AG08395 (cell line): ENCODE data around the gene MYRF.

ENCODE experiments used
- DNase-seq: peaks from one replicate; pipeline ENCODE4 v3.0.0; 2012; ENCODE audit warnings: mixed read lengths, low spot score

MYRF gene

GRCh38 chr11:61718621-61719302, 33.7 kb upstream of the MYRF start:
- peak; percentile 85 for DNase-seq

GRCh38 chr11:61719978-61720377, 32.5 kb upstream of the MYRF start:
- DNase-seq, result no peak

- no peak for DNase-seq
Observed at GRCh38 chr11:61720597-61720996, 31.8 kb upstream of the MYRF start.

GRCh38 chr11:61724437-61724836, 28.0 kb upstream of the MYRF start:
- no peak for DNase-seq

GRCh38 chr11:61725781-61726231, 26.6 kb upstream of the MYRF start:
- DNase-seq, result no peak

GRCh38 chr11:61726775-61727174, 25.7 kb upstream of the MYRF start:
- no peak for DNase-seq

DNA sequence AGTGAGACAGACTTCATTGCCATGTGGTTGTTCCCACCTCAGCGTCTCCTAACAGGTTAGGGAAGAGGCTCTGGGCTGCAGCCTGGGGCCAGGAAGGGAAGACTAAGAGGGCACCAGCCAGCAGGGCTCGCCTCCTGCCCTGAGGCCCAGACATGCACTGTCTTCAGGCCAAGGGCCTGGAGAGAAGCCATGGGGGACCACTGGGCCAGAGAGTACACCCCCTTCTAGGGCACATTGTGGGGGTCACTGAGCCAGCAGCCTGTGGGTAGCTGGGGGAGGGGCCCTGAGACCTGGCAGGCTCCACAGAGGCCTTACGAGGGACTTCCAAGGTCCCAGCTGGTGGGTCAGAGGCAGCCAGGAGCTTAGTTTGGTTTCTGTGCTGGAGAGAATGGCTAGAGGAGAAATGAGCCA, 25.0 kb upstream of the MYRF start:
- no peak for DNase-seq

DNA sequence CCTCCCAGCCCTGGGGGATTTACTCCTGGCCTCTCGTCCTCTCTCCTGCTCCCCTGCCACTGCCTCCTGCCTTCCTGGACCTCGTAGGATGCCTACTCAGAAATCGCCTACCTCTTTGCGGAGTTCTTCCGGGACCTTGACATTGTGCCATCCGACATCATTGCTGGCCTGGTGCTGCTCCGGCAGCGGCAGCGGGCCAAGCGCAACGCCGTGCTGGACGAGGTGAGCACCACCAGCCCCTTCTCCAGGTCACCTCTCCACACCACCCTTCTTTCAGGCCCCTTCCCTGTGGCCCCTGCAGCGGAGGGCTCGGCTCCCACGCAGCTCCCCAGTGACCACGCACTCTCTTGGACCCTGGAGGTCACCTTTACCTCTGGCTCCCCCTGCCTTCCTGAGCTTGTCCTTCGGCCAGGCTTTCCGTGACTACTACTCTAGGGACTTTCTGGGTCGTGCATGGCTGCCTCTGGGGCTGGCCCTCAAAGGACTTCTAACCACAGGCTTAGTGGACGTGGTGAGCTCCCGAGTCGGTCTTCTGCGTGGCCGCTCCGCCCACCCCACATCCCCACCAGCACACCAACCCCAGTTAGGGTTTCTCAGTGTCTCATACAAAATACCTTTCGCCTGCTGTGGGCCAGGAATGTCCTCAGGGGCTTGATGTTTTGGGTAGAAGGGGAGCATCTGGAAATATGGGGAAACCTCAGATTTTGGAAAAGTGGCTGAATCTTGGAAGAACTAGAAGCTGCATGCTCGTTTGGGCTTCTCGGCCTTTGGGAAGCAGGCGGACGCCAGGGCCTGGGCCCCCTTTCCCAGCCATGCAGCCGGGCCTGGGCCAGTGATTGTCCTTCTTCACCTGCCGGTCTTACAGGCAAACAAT, 24.1 kb upstream of the MYRF start:
- no peak for DNase-seq

DNA sequence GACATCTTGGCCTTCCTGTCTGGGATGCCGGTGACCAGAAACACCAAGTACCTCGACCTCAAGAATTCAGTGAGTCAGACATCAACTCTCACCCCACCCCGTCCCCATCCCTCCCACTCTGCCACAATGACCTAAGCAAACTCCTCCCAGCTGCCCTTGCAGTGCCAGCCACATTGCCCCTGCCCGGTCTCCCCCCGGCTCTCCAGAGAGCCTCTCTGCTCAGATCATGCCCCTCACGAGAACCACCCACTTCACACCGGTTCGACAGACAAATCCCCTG, 23.6 kb upstream of the MYRF start:
- peak; percentile 81 for DNase-seq

GRCh38 chr11:61730240-61730994, 22.0 kb upstream of the MYRF start:
- DNase-seq, result no peak

DNA sequence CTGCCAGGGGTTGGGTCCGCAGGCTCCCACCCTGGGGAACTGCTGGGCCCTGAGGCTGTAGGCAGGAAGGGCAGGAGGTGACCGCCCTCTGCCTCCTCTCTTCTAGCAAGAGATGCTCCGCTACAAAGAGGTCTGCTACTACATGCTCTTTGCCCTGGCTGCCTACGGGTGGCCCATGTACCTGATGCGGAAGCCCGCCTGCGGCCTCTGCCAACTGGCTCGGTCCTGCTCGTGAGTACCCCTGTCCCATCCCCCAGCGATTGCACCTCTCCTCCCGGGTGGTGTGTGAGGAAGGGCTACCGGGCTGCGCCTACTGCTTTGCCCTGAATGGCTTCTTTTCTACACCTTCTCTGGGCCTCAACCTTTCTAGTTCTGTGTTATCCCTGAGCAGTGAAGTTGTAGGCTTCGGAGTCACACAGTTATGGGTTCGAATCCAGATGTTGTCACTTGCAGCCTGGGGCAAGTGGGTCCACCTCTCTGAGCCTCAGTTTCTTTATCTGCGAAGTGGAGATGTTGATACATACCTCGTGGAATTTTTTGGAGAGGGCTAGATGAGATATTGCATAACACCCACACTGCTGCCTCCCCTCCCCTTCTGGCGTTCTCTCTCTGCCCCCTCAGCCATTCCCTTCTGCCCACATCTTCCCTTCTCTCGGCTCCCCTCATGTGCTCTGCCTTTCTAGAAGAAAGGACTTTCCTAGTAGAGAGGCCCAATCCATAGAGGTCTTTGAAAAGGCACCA, 21.1 kb upstream of the MYRF start:
- DNase-seq, result no peak

DNA sequence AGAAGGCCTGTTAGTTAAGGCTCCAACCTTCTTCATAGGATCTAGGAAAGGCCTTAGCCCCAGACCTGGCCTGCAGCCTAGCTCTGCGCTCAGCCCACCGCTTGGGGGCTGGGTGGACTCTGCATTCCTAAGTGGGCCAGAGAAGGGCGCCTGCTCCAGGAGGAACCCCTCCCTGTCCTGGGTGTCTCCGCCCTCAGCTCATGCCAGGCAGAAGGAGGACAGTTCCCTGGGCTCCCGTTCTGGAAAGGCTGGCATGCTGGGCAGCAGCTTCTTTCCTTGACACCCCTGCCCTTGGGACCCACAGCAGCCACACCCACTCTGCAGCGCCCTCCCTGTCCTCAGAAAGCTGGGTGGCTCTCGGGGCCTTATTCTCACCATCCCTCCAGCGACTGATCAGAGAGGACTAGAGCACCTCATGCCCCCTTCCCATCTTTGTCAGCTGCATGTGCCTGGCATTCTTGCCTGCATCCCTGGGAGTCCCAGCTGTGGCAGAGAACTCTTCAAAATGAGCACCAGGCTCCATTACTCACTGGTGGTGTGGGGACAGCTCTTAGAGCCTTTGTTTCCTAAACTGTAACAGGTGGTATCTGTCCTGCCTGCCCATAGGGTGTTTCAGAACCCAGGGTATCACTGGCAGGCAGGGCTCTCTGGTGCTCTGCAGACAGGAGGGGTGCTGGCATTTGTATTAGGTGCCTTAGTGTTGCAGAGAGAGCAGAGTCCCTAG, 20.3 kb upstream of the MYRF start:
- peak; percentile 36 for DNase-seq

DNA sequence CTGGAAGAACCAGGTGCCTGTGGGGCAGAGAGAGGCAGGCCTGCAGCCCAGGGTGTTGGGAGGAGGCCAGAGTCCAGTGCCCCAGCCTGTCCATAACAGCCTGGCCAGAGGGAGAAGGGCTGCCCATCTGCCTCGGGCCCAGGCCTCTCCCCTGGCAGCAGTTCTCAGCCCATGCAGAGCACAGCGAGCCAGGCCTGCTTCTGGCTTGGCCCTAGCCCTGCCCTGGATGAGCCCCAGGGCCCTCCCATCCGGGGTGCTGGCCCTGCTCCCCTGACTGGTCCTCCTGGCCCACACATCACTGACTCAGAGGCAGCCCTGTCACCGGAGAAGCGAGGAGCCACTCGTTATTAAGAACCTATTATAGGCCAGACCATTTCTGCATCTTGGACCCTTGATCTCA, 19.7 kb upstream of the MYRF start:
- peak; percentile 87 for DNase-seq

GRCh38 chr11:61733120-61733978, 19.1 kb upstream of the MYRF start:
- DNase-seq, result peak; percentile 95

DNA sequence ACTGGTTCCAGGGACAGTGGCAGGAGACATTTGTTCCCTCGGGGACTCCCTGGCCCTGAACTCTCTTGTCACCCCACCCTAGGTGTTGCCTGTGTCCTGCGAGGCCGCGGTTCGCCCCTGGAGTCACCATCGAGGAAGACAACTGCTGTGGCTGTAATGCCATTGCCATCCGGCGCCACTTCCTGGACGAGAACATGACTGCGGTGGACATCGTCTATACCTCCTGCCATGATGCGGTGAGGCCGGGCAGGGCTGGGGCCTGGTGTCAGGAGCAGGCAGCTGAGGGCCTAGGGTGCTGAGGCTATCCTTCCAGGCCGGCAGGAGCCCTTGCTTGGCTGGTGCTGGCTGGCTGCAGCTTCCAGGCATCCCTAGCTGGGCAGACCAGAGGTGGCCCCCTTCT, 17.7 kb upstream of the MYRF start:
- DNase-seq, result no peak

DNA sequence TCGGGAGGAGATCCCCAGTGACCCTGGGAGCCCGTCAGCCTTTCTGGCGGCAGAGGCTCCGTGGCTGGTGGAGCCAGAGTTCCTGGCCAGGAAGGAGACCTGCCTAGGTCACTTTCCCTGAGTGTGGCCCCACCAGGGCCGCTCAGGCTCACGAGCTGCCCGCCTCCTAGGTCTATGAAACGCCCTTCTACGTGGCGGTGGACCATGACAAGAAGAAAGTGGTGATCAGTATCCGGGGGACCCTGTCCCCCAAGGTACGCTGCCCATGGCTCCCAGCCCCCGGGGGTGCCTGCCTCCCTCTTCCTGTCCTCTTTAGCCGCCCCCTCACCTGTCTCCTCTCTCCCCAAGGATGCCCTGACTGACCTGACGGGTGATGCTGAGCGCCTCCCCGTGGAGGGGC, 17.0 kb upstream of the MYRF start:
- no peak for DNase-seq

- DNase-seq, result no peak
Observed at GRCh38 chr11:61736310-61736709, 16.1 kb upstream of the MYRF start.

DNA sequence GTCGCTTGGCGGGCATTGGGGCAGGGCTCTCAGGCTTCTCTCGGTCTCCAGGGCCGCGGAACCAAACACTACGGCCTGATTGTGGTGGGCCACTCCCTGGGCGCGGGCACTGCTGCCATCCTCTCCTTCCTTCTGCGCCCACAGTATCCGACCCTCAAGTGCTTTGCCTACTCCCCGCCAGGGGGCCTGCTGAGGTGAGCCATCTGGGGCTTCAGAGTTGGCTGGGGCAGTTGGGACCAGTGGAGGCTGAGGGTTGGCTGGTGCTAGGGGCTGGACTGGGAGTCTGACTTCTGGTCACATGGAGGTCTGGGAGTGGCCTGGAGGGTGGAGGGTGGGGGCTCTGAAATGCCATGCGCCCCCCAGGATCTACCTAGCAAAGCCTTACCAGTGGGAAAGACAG, 15.3 kb upstream of the MYRF start:
- no peak for DNase-seq

DNA sequence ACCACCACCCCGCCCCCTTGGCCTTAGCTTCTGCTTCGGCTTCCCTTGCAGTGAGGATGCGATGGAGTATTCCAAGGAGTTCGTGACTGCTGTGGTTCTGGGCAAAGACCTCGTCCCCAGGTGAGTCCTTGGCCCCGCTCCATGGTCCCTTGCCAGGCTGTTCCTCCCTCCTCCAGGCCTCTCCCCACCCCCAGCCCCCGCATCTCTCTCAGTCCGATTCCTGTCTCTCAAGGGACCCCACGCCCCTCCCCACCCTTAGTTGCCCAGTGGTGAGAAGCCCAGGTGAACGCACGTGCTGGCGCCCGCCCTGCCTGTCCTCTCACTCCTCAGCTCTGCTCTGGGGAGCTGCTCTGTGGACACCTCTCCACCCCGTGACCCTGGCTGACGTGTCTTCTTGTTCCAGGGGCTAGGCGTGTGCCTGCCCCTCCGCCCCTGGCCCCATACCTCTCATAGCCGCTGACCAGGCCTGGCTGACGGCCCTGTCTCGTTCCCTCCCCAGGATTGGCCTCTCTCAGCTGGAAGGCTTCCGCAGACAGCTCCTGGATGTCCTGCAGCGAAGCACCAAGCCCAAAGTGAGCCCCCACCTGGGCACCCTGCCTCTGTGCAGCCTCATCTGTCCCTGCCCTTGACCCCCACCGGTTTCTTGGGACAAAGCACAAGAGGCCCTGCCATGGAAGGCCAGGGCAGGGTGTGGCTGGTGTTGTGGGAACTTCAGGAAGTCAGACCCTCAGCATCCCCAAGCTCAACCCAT, 14.6 kb upstream of the MYRF start:
- DNase-seq, result no peak

GRCh38 chr11:61738776-61739175, 13.7 kb upstream of the MYRF start:
- DNase-seq, result no peak
